Measurements from ENCODE around the gene SLC23A1. TPM values are rescaled to one million over a fixed set of nuclear protein-coding genes. Genes with fewer than 3 reads are reported as not detected.

Gene SLC23A1
- total and polyA plus RNA-seq, 2 of the 13 experiments (the other 11 are each of a cell fraction or from before 2014, with no cell fraction given) = 6.0 to 6.6 TPM

DNA sequence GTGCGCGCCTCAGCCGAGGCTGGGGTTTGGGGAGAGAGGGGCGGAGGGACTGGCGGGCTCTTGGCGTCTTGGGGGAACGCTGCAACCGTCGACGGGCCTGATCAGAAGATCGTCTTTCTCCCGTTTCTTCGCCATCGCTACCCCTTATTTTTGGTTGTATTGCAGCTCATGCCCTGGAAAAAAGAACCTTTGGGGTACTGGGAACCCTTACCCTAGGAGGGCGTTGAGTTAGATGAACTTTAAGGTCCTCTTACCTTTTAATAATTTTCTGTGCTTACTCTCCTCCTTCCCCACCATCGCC lies 40.7 kb downstream of the SLC23A1 start:
- peaks cover 43% of the 10 kb centered on the region for H3K4me1 ChIP-seq (ENCODE audit: insufficient read depth, low read length)
- ATAC-seq = no peak
- in situ Hi-C loops (cut with HindIII; ENCODE audit: extremely low pct_ligation_motif_present, low pct_unique_long_range_greater_than_20kb) (no loop called here), intact Hi-C loops (cut with micrococcal nuclease; ENCODE audit: unreplicated experiment) (no loop called here)
- peaks cover 46% of the 10 kb centered on the region for H4K20me1 ChIP-seq (ENCODE audit: insufficient read depth, low read length)
- no TSS peak for BruUV-seq (replicated peaks)
- FAIRE-seq = peak; percentile 50
- ChIA-PET CTCF (ENCODE audit: low intra/inter-chr PET ratio, low total read pairs) (no interaction called here), POLR2A (interaction anchor here (0.8 to 3.1 kb wide), 20 partner anchors 10 to 767 kb away, joined by 3 to 38 read pairs (median 5); partner anchors contain the start of genes DNAJC18, HSPA9, MATR3 and SLC23A1)
- peaks cover 57% of the 10 kb centered on the region for H3K79me2 ChIP-seq (ENCODE audit: insufficient read depth, low read length)
- no peaks in the 10 kb centered on the region for H3K9me3 ChIP-seq (ENCODE audit: low read length)
- no peak for DNase-seq (ENCODE audit: low spot score)
- peak overlapping the region; percentile 74 to 98 (median 84) for H3K4me3 ChIP-seq (replicated peaks in 1 of 3; ENCODE audit: insufficient read depth in 1 of 3, low read depth in 2 of 3, low read length in 3 of 3)
- peak overlapping the region; percentile 99 for H3K9ac ChIP-seq (ENCODE audit: insufficient read depth, low read depth, low read length)
- H3K27ac ChIP-seq (ENCODE audit: extremely low read length, insufficient read depth, low read length) = peak overlapping the region; percentile 99
- 0% methylated on average over 7 of the region's 16 CpGs for WGBS (ENCODE audit: low lambda C conversion rate)
- H3K36me3 ChIP-seq (replicated peaks in 1 of 2; ENCODE audit: control insufficient read depth in 1 of 2, insufficient read depth in 2 of 2, low read length in 2 of 2) = 0 out of 5 replicates have a peak, but pooled peaks cover 0 to 3% of the 10 kb centered on the region in 2 experiments
- H3K27me3 ChIP-seq (ENCODE audit: control insufficient read depth in 1 of 2, insufficient read depth in 2 of 2, low read length in 2 of 2) = no peaks in the 10 kb centered on the region; a peak in 1 of 5 replicates
- peak overlapping the region; percentile 100 for H3K4me2 ChIP-seq (ENCODE audit: low read depth, low read length)
- H2AFZ ChIP-seq (ENCODE audit: low read length) = no peak overlapping the region
- TF ChIP-seq ZNF530 (CRISPR knock-in tag; IDR thresholded peaks at IDR 0.05; ENCODE audit: low read depth) (no peak), NRL (CRISPR knock-in tag; IDR thresholded peaks at IDR 0.05; ENCODE audit: borderline replicate concordance) (no peak), NAIF1 (CRISPR knock-in tag; IDR thresholded peaks at IDR 0.05; ENCODE audit: borderline replicate concordance) (peak; percentile 22; the same call in 1 of the 2 replicates), KLF15 (CRISPR knock-in tag; IDR thresholded peaks at IDR 0.05; ENCODE audit: borderline replicate concordance) (no peak), CHD2 (IDR thresholded peaks at IDR 0.05; ENCODE audit: low read depth, low read length) (no peak), SRSF4 (IDR thresholded peaks at IDR 0.05; ENCODE audit: low read depth, low read length, poor library complexity, severe bottlenecking) (no peak), NCOA5 (CRISPR knock-in tag; IDR thresholded peaks at IDR 0.05) (no peak), CCAR2 (optimal IDR thresholded peaks at IDR 0.05; ENCODE audit: low read depth, low read length) (no peak), REXO4 (CRISPR knock-in tag; IDR thresholded peaks at IDR 0.05; ENCODE audit: borderline replicate concordance) (no peak), POGZ (CRISPR knock-in tag; IDR thresholded peaks at IDR 0.05) (no peak), KMT2B (CRISPR knock-in tag; IDR thresholded peaks at IDR 0.05) (no peak), NFE2 (CRISPR knock-in tag; IDR thresholded peaks at IDR 0.05) (no peak)
- TF ChIP-seq, protein P1, sequence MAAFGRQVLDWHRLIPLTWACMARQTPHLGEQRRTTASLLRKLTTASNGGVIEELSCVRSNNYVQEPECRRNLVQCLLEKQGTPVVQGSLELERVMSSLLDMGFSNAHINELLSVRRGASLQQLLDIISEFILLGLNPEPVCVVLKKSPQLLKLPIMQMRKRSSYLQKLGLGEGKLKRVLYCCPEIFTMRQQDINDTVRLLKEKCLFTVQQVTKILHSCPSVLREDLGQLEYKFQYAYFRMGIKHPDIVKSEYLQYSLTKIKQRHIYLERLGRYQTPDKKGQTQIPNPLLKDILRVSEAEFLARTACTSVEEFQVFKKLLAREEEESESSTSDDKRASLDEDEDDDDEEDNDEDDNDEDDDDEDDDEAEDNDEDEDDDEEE (CRISPR knock-in tag; IDR thresholded peaks at IDR 0.05) = 0 out of 2 replicates have a peak, but pooled peaks have one; percentile 37
- TF ChIP-seq, protein P2, sequence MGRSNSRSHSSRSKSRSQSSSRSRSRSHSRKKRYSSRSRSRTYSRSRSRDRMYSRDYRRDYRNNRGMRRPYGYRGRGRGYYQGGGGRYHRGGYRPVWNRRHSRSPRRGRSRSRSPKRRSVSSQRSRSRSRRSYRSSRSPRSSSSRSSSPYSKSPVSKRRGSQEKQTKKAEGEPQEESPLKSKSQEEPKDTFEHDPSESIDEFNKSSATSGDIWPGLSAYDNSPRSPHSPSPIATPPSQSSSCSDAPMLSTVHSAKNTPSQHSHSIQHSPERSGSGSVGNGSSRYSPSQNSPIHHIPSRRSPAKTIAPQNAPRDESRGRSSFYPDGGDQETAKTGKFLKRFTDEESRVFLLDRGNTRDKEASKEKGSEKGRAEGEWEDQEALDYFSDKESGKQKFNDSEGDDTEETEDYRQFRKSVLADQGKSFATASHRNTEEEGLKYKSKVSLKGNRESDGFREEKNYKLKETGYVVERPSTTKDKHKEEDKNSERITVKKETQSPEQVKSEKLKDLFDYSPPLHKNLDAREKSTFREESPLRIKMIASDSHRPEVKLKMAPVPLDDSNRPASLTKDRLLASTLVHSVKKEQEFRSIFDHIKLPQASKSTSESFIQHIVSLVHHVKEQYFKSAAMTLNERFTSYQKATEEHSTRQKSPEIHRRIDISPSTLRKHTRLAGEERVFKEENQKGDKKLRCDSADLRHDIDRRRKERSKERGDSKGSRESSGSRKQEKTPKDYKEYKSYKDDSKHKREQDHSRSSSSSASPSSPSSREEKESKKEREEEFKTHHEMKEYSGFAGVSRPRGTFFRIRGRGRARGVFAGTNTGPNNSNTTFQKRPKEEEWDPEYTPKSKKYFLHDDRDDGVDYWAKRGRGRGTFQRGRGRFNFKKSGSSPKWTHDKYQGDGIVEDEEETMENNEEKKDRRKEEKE (IDR thresholded peaks at IDR 0.05) = no peak
- TF ChIP-seq, protein P3, sequence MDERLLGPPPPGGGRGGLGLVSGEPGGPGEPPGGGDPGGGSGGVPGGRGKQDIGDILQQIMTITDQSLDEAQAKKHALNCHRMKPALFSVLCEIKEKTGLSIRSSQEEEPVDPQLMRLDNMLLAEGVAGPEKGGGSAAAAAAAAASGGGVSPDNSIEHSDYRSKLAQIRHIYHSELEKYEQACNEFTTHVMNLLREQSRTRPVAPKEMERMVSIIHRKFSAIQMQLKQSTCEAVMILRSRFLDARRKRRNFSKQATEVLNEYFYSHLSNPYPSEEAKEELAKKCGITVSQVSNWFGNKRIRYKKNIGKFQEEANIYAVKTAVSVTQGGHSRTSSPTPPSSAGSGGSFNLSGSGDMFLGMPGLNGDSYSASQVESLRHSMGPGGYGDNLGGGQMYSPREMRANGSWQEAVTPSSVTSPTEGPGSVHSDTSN (CRISPR knock-in tag; IDR thresholded peaks at IDR 0.05) = no peak
- TF ChIP-seq, protein P4, sequence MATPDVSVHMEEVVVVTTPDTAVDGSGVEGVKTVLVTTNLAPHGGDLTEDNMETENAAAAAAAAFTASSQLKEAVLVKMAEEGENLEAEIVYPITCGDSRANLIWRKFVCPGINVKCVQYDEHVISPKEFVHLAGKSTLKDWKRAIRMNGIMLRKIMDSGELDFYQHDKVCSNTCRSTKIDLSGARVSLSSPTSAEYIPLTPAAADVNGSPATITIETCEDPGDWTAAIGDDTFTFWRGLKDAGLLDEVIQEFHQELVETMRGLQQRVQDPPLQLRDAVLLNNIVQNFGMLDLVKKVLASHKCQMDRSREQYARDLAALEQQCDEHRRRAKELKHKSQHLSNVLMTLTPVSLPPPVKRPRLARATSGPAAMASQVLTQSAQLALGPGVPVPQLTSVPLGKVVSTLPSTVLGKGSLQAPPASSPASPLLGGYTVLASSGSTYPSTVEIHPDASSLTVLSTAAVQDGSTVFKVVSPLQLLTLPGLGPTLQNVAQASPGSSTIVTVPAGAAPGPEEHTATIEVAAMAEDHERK (CRISPR knock-in tag; IDR thresholded peaks at IDR 0.05; ENCODE audit: low read depth) = 0 out of 2 replicates have a peak, but pooled peaks have one; percentile 26
- TF ChIP-seq, protein P5, sequence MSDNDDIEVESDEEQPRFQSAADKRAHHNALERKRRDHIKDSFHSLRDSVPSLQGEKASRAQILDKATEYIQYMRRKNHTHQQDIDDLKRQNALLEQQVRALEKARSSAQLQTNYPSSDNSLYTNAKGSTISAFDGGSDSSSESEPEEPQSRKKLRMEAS (IDR thresholded peaks at IDR 0.05) = peak; percentile 58; the same call in 1 of the 2 replicates

Measured in HepG2 (cell line).